Stimulated activated CD8-positive, alpha-beta memory T cell treated with anti-CD3 and anti-CD28 coated beads, Interleukin-15, amount 100 ng/mL, for 24 hours (primary cell): ENCODE data around the gene GAS1.
A peak's percentile ranks its signal among the peaks of the same experiment; 100 is the strongest.

Experiments used
- DNase-seq: peaks from one replicate; pipeline ENCODE4 v3.0.0-alpha.2; 2020; ENCODE audit warnings: low read depth

Gene GAS1

DNA sequence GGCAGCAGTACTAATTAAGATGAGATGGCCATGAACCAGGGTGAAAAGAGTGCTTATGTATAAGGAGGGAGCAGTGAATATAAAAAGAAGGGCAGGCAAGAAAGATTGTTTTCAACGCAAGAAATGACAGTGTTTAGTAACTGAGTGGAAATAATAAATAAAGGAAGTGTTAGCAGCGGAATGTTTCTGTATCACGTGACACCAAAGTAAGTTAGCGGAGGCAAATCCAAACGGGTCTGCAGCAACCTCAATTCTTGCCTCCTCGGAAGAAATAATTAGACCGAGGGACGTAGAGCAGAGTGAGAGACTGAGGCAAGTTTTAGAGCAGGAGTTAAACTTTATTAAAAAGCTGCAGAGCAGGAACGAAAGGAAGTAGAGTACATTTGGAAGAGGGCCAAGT lies 15.4 kb upstream of the GAS1 start:
- no peak for DNase-seq

- no peak for DNase-seq
These were observed 13.6 kb upstream of the GAS1 start for GRCh38 chr9:86960938-86961337.

GRCh38 chr9:86958203-86958602 lies 10.9 kb upstream of the GAS1 start:
- no peak for DNase-seq

DNA sequence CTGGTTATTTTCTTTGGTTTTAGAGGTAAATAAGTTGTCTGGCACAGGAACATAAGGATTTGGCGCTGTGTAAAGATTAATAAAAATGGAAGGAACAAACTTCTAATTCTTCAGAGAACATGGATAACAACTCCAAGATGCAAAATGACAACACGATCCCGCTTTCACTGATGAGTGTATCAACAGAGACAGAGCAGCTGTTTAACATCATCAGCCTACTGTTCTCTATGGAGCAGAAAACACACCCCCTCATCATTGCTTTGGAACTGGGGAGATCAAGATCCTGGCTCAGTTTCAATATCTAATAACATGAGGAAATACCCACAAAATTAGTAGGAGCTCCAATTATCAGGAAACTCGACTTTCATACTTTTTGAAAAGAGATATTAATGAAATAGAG lies 8.3 kb upstream of the GAS1 start:
- no peak for DNase-seq

DNA sequence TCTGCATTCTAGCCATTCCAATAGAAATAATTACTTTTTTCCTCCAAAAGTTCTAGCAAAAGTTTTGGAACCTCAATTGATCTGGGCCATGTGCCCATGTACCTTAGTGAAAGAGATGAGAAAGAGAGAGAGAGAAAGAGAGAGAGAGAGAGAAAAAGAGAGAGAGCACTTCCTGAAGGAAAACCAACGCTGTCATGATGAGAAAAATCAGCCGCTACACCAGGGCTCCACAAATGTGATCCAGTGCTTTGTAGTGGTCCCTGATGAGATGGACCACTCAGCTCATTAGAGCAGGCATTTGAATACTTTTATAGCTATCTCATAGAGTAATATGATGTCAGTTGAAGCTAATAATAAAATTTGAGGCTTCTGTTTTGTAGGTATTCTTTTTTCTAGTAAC lies 7.7 kb upstream of the GAS1 start:
- no peak for DNase-seq

- DNase-seq, result no peak
These were observed 5.9 kb upstream of the GAS1 start for GRCh38 chr9:86953181-86953580.

DNA sequence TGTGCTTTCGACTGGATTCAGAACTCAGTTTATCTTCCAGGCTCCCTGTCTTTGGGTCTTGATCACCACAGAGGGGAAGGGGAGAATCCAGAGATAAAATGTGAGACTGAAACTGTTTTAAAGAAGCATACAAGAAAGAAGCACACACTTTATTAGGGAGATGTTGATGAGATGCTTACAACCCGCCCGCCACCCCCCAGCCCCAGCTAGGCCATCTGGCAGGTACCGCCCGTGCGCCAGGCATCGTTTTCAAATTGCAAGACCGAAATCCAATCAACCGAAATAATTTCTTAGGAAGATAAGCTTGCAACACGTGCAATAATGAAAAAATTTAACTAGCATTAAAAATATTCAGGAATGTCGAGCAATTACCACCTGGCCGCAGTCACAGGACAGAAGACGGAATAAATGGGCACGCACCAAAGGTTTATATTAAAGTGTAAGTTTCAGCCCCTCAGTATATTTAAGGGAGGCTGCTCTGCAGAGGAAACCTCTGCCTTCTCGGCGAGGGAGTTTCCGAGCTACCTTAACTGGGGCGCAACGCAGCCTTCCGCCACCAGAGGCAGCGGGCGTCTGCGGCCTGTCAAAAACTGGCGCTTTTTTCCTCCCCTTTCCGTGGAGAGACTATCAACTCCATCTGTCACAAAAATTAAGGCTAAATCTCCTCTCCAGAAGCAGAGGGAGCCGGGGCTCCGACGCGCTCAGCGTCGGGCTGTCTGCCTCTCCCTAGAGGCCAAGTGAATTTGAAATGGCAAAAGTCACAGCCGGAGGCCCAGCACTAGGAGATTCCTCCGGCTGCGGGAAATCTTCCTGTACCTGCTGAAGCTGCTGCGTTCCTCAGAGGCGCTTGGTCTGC lies 996 bp upstream of the GAS1 start:
- peak; percentile 49 for DNase-seq

GRCh38 chr9:86946201-86947145 lies 833 bp downstream of the GAS1 start:
- peak; percentile 26 for DNase-seq

DNA sequence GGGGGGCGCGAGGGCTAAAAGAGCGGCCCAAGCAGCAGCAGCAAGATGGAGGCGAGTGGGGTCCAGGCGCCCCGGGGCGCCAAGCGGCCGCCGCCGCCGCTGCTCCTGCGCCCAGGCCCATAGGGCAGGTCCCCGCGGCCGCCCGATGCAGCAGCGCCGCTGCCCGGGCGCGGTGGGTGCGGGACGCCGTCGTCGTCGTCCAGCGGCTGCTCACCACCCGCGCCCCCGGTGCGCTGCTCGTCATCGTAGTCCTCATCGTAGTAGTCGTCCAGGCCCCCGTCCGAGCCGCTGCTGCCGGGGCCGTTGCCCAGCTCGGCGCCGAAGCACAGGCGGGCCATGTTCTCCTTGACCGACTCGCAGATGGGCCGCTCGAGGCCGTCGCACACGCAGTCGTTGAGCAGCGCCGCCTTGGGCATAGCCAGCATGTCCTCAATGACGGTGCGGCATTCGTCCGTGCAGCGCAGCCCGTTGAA lies 1.5 kb downstream of the GAS1 start:
- DNase-seq, result peak; percentile 3

GRCh38 chr9:86944796-86945727 lies 2.2 kb downstream of the GAS1 start:
- DNase-seq, result no peak

- DNase-seq, result no peak
These were observed 3.8 kb downstream of the GAS1 start for GRCh38 chr9:86943201-86944113.

GRCh38 chr9:86942281-86943200 lies 4.8 kb downstream of the GAS1 start:
- no peak for DNase-seq

- DNase-seq, result no peak
These were observed 6.1 kb downstream of the GAS1 start for GRCh38 chr9:86941197-86941596.

DNA sequence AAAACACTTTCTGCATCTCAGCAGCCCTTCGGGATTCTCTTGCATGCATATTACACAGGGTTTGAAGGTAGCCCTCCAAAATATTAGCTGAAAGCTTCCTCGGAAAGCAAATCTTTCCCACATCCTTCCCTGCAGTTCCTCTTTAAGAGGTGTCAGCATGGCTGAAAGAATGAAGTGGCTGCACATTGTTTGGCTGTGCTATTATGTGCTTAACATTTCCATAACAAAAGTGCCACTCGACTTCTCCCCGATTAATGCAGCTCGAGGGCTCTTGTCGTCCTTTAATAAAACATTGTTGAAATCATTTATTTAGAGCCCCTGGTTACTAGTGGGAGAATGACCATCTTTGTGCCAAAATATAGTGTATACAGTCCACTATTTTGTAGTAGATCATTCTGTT lies 6.5 kb downstream of the GAS1 start:
- no peak for DNase-seq

DNA sequence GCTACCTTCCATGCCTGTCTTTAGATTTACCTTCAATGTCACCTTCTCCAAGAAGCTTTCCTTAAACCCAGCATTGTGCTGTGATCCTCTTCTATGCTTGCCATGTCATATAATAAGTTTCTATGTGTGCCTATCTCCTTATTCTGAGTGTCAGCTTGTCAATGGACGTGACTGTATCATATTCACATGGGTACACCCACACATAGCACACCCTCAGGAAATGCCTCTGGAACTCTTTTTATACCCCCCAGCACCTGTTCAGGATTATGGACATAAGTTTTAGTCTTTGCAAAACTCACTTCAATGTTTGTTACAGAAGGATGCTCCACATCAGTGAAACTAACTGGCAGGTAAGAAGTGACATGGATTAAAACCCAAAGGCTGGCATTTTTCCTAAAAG lies 7.4 kb downstream of the GAS1 start:
- DNase-seq, result no peak

- DNase-seq, result no peak
These were observed 8.0 kb downstream of the GAS1 start for GRCh38 chr9:86939321-86939720.

GRCh38 chr9:86938780-86939179 lies 8.5 kb downstream of the GAS1 start:
- no peak for DNase-seq

GRCh38 chr9:86926145-86926544 lies 21.2 kb downstream of the GAS1 start:
- no peak for DNase-seq

GRCh38 chr9:86925686-86926085 lies 21.6 kb downstream of the GAS1 start:
- no peak for DNase-seq

GRCh38 chr9:86924206-86924605 lies 23.1 kb downstream of the GAS1 start:
- DNase-seq, result no peak
